PC-9 (cell line): ENCODE measurements around the gene IL10RB. TPM values are rescaled to one million over a fixed set of nuclear protein-coding genes. Genes with fewer than 3 reads are reported as not detected.
"Not testable (repeated sequence)": the region's sequence is repeated elsewhere in the genome, so short reads cannot be mapped to it uniquely, and the experiment has no call there.

ENCODE experiments used
- BruUV-seq: library from RNA; stranded (reverse); fragments of 400-500 nt; replicated peaks from 2 replicates; lab custom pipeline; 2021; lab: Mats Ljungman, UMichigan
- CTCF ChIA-PET: fragments of 300-600 bp; sonication (Branson Sonifier 250); formaldehyde crosslinking; loops from one replicate; lab custom pipeline; 2022; ENCODE audit warnings: antibody characterized with exemption; lab: Charles Lee
- POLR2A ChIA-PET: fragments of 300-600 bp; sonication (Branson Sonifier 250); formaldehyde crosslinking; loops from one replicate; lab custom pipeline; 2022; ENCODE audit warnings: antibody characterized with exemption; ENCODE audit not compliant: unreplicated experiment; lab: Charles Lee
- DNase-seq, 2 experiments: peaks; one replicate each; pipeline versions ENCODE4 v3.0.0 to v3.0.0-alpha.2; 2015 to 2022; ENCODE audit warnings: mixed read lengths in 1 of 2
- H2AFZ ChIP-seq: fragments of 200-600 bp; sonication (generic); 2 replicates; pipeline ENCODE4 v1.8.1; 2017; ENCODE audit warnings: antibody characterized with exemption
- H3F3A ChIP-seq: fragments of 200-600 bp; sonication (generic); 2 replicates; pipeline ENCODE4 v1.8.1; 2017; ENCODE audit warnings: antibody characterized with exemption, mild to moderate bottlenecking, low read depth; ENCODE audit not compliant: insufficient read depth
- H3K27ac ChIP-seq: fragments of 200-600 bp; sonication (generic); 2 replicates; pipeline ENCODE4 v1.6.1; 2016; ENCODE audit warnings: mixed run types
- H3K27me3 ChIP-seq: fragments of 200-600 bp; sonication (generic); 2 replicates; pipeline ENCODE4 v1.6.1; 2016; ENCODE audit warnings: low read depth, mixed run types; ENCODE audit not compliant: insufficient read depth
- H3K36me3 ChIP-seq: fragments of 200-600 bp; sonication (generic); 2 replicates; pipeline ENCODE4 v1.6.1; 2016; ENCODE audit warnings: low read depth, mixed run types
- H3K4me1 ChIP-seq: fragments of 200-600 bp; sonication (generic); replicated peaks from 2 replicates; pipeline ENCODE4 v1.6.1; 2016; ENCODE audit warnings: mixed run types; ENCODE audit not compliant: insufficient read depth
- H3K4me2 ChIP-seq: fragments of 200-600 bp; sonication (generic); 2 replicates; pipeline ENCODE4 v1.6.1; 2017; ENCODE audit warnings: mixed run types
- H3K4me3 ChIP-seq: fragments of 200-600 bp; sonication (generic); 2 replicates; pipeline ENCODE4 v1.6.1; 2016; ENCODE audit warnings: mixed run types
- H3K79me2 ChIP-seq: fragments of 200-600 bp; sonication (generic); 2 replicates; pipeline ENCODE4 v1.6.1; 2017; ENCODE audit warnings: low read depth, mixed run types
- H3K9me2 ChIP-seq: fragments of 200-600 bp; sonication (generic); 2 replicates; pipeline ENCODE4 v1.8.1; 2017; ENCODE audit warnings: mild to moderate bottlenecking; ENCODE audit not compliant: insufficient read depth
- H3K9me3 ChIP-seq: fragments of 200-600 bp; sonication (generic); 2 replicates; pipeline ENCODE4 v1.8.1; 2016; ENCODE audit warnings: low read depth; ENCODE audit not compliant: insufficient read depth
- H4K20me1 ChIP-seq: fragments of 200-600 bp; sonication (generic); 2 replicates; pipeline ENCODE4 v1.8.1; 2017; ENCODE audit not compliant: insufficient read depth
- CTCF ChIP-seq: fragments of 200-600 bp; sonication (generic); conservative IDR thresholded peaks from 2 replicates; pipeline ENCODE4 v1.6.1; 2017; ENCODE audit warnings: mixed run types, antibody characterized with exemption, mild to moderate bottlenecking, moderate library complexity
- EZH2 ChIP-seq: fragments of 200-600 bp; sonication (generic); IDR thresholded peaks from 2 replicates; pipeline ENCODE4 v1.8.0; 2017; ENCODE audit warnings: antibody characterized with exemption, low read depth
- intact Hi-C: fragments of 100-400 bp; cut with micrococcal nuclease; formaldehyde crosslinking; loops from one replicate; pipeline ENCODE4 v1.10.0; 2022; ENCODE audit not compliant: unreplicated experiment
- total RNA-seq: library from RNA; stranded (reverse); gene quantifications from 2 replicates; pipeline ENCODE4 v1.2.3, GENCODE V29; 2021

Gene IL10RB
- total RNA-seq, 1 experiment from 2014 or later: 18.3 TPM

DNA sequence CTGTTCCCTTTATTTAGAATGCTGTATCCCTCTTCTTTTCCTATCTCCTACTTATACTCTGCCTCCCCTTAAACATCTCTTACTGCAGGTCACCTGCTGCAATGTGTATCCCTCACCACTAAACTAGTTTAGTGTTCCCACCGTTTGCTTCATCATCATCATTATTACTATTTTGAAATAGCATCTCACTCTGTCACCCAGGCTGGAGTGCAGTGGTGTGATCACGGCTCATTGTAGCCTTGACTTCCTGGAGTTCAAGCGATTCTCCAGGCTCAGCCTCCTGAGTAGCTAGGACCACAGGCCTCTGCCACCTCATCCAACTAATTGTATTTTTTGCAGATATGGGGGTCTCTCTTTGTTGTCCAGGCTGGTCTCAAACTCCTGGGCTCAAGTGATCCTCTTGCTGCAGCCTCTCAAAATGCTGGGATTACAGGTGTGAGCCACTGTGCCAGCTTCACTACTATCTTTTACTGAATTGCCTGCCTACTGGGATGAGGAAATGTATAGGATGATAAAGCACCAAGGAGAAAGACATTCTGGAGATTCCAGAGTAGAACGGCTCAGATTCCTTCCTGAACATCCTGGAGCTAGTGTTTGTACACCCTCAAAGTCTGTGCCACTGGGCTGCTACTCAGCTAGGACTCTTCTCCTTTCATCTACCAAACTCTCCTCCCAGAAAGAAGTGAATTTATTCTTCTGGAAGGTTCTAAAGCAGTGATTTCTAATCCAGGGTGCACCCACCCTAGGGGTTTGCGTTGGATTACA is 50.0 kb downstream of the IL10RB start:
- no peaks in the 10 kb centered on the region for H3K36me3 ChIP-seq
- no peak overlapping the region for H3K4me3 ChIP-seq
- H4K20me1 ChIP-seq: no peaks in the 10 kb centered on the region
- DNase-seq: peak in 1 of 2 experiments; percentile 28
- no peak overlapping the region for H3K4me2 ChIP-seq
- H3K27me3 ChIP-seq: no peaks in the 10 kb centered on the region
- H3K9me2 ChIP-seq: no peaks in the 10 kb centered on the region
- no peaks in the 10 kb centered on the region for H3K4me1 ChIP-seq
- no peak overlapping the region for H3K27ac ChIP-seq
- TF ChIP-seq CTCF (no peak), EZH2 (no peak)
- no TSS peak for BruUV-seq
- no peak overlapping the region for H2AFZ ChIP-seq
- no peaks in the 10 kb centered on the region for H3K9me3 ChIP-seq
- H3K79me2 ChIP-seq: no peaks in the 10 kb centered on the region
- POLR2A ChIA-PET: no interaction called here
- H3F3A ChIP-seq: no peaks in the 10 kb centered on the region
- CTCF ChIA-PET: interaction anchor here (0.6 kb wide), 1 partner anchor 13 kb away, joined by 3 read pairs; no protein-coding TSS in a partner anchor
- intact Hi-C loops: no loop called here

GRCh38 chr21:33317145-33317544 is 51.0 kb downstream of the IL10RB start:
- POLR2A ChIA-PET: no interaction called here

DNA sequence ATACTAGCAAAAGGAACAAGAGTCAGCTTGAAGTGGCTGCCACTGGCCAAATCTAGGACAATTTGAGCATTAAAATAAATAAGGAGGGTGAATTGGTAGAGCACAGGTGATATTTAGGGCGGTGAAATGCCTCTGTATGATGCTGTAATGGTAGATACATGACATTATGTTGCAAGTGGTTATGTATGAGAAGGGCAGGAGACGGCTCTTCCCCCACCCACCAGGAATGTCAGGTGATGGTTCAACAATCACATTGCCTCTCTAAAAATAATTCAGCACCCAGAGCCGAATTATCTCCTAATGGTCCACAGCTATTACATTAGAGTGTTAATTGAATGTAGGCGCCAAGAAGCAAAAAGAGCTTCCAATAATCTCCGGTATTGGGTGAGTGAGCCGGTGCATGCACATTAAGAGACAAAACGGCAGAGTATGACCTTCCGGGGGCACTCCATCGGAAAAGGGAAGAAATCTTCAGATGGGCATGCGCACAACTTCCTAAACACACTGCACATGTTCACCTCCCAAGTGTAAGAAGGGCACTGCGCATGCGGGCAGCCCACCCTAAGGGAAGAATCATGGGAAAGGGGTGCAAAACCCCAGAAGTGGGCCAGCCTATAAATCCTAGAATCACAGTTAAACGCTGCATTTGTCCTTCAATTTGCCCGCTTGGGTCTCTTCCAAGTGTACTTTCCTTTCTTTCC is 51.8 kb downstream of the IL10RB start:
- no peak for TF ChIP-seq CTCF
- no peak for TF ChIP-seq EZH2
- DNase-seq: no peak
- Histone ChIP-seq H3F3A (no peaks in the 10 kb centered on the region), H3K4me2 (no peak overlapping the region), H3K79me2 (no peaks in the 10 kb centered on the region), H3K27me3 (no peaks in the 10 kb centered on the region), H3K36me3 (no peaks in the 10 kb centered on the region), H2AFZ (no peak overlapping the region), H3K9me3 (no peaks in the 10 kb centered on the region), H3K4me3 (no peak overlapping the region), H3K4me1 (no peaks in the 10 kb centered on the region), H4K20me1 (no peaks in the 10 kb centered on the region), H3K27ac (no peak overlapping the region), H3K9me2 (no peaks in the 10 kb centered on the region)
- no TSS peak for BruUV-seq
- intact Hi-C loops: no loop called here
- CTCF ChIA-PET: no interaction called here
- POLR2A ChIA-PET: no interaction called here

More at GRCh38 chr21:33317145-33317544, 51.0 kb downstream of the IL10RB start:
- Histone ChIP-seq H3F3A (no peaks in the 10 kb centered on the region), H3K4me3 (no peak overlapping the region), H4K20me1 (no peaks in the 10 kb centered on the region), H3K9me2 (no peaks in the 10 kb centered on the region), H3K27ac (no peak overlapping the region), H3K27me3 (no peaks in the 10 kb centered on the region), H3K4me1 (no peaks in the 10 kb centered on the region), H3K36me3 (no peaks in the 10 kb centered on the region), H3K79me2 (no peaks in the 10 kb centered on the region), H3K9me3 (no peaks in the 10 kb centered on the region), H3K4me2 (no peak overlapping the region), H2AFZ (no peak overlapping the region)
- intact Hi-C loops: no loop called here
- TF ChIP-seq EZH2 (no peak), CTCF (no peak)
- no TSS peak for BruUV-seq
- CTCF ChIA-PET: no interaction called here
- DNase-seq: no peak

GRCh38 chr21:33321005-33321404 is 54.8 kb downstream of the IL10RB start:
- H3K4me2 ChIP-seq, H3K27ac ChIP-seq, H3K9me2 ChIP-seq, POLR2A ChIA-PET, H4K20me1 ChIP-seq, DNase-seq, BruUV-seq, H3K4me1 ChIP-seq, H2AFZ ChIP-seq, H3K4me3 ChIP-seq, H3K9me3 ChIP-seq, H3K36me3 ChIP-seq, H3K27me3 ChIP-seq, CTCF ChIA-PET, H3K79me2 ChIP-seq, H3F3A ChIP-seq, intact Hi-C loops: not testable (repeated sequence)

GRCh38 chr21:33323610-33324009 is 57.4 kb downstream of the IL10RB start:
- H2AFZ ChIP-seq, intact Hi-C loops, H3K9me2 ChIP-seq, H3K27ac ChIP-seq, H3K36me3 ChIP-seq, POLR2A ChIA-PET, CTCF ChIA-PET, H3F3A ChIP-seq, DNase-seq, H3K27me3 ChIP-seq, H3K9me3 ChIP-seq, H4K20me1 ChIP-seq, BruUV-seq: not testable (repeated sequence)
- Histone ChIP-seq H3K4me1 (peaks cover 10% of the 10 kb centered on the region; the same call in 1 of the 2 replicates), H3K4me2 (peak overlapping the region; percentile 80), H3K79me2 (peaks cover 35% of the 10 kb centered on the region), H3K4me3 (peak overlapping the region; percentile 97; the same call in 1 of the 2 replicates)
